Measurements from ENCODE around the gene RTEL1.

RTEL1 gene

GRCh38 chr20:63732118-63733095, 74.3 kb downstream of the RTEL1 start:
- Histone ChIP-seq H3K4me1 (ENCODE audit: low read length) (peaks cover 62% of the 10 kb centered on the region), H2AFZ (ENCODE audit: low read length) (no peak overlapping the region), H3K4me2 (ENCODE audit: low read depth, low read length) (peak overlapping the region; percentile 76; the same call in 1 of the 2 replicates), H3K9me2 (replicated peaks; ENCODE audit: insufficient read depth, low read length) (no peaks in the 10 kb centered on the region), H3K9ac (ENCODE audit: low read length) (no peak overlapping the region), H4K20me1 (ENCODE audit: insufficient read depth, low read length) (no peaks in the 10 kb centered on the region), H3F3A (ENCODE audit: insufficient read depth, low read length) (peaks cover 56% of the 10 kb centered on the region), H3K36me3 (replicated peaks; ENCODE audit: insufficient read depth, low read length) (no peaks in the 10 kb centered on the region), H3K79me2 (ENCODE audit: low read length) (peaks cover 58% of the 10 kb centered on the region), H3K27me3 (replicated peaks; ENCODE audit: insufficient read depth, low read length) (no peaks in the 10 kb centered on the region), H3K4me3 (ENCODE audit: low read length) (no peak overlapping the region; the same call in 1 of the 2 replicates), H3K27ac (ENCODE audit: low read length) (no peak overlapping the region), H3K9me3 (replicated peaks; ENCODE audit: insufficient read depth, low read length) (no peaks in the 10 kb centered on the region)
- DNase-seq = no peak
- TF ChIP-seq CTCF (IDR thresholded peaks at IDR 0.05; ENCODE audit: low read length) (no peak), EZH2phosphoT487 (IDR thresholded peaks at IDR 0.05; ENCODE audit: low read length) (no peak), EZH2 (optimal IDR thresholded peaks at IDR 0.05; ENCODE audit: low read depth, low read length) (no peak)

- H4K20me1 ChIP-seq (ENCODE audit: insufficient read depth, low read length) = no peaks in the 10 kb centered on the region
- TF ChIP-seq EZH2 (optimal IDR thresholded peaks at IDR 0.05; ENCODE audit: low read depth, low read length) = no peak
- no peak for TF ChIP-seq CTCF (IDR thresholded peaks at IDR 0.05; ENCODE audit: low read length)
- TF ChIP-seq EZH2phosphoT487 (IDR thresholded peaks at IDR 0.05; ENCODE audit: low read length) = no peak
- H3K27ac ChIP-seq (ENCODE audit: low read length) = no peak overlapping the region
- no peak for DNase-seq
- peaks cover 61% of the 10 kb centered on the region for H3K79me2 ChIP-seq (ENCODE audit: low read length)
- H3K9ac ChIP-seq (ENCODE audit: low read length) = no peak overlapping the region
- no peak overlapping the region for H3K4me3 ChIP-seq (ENCODE audit: low read length)
- H3K36me3 ChIP-seq (replicated peaks; ENCODE audit: insufficient read depth, low read length) = no peaks in the 10 kb centered on the region
- peaks cover 55% of the 10 kb centered on the region for H3K4me1 ChIP-seq (ENCODE audit: low read length)
- H3K9me3 ChIP-seq (replicated peaks; ENCODE audit: insufficient read depth, low read length) = no peaks in the 10 kb centered on the region
- H3K9me2 ChIP-seq (replicated peaks; ENCODE audit: insufficient read depth, low read length) = no peaks in the 10 kb centered on the region
- H3F3A ChIP-seq (ENCODE audit: insufficient read depth, low read length) = peaks cover 49% of the 10 kb centered on the region
- H3K4me2 ChIP-seq (ENCODE audit: low read depth, low read length) = no peak overlapping the region
- no peaks in the 10 kb centered on the region for H3K27me3 ChIP-seq (replicated peaks; ENCODE audit: insufficient read depth, low read length)
- no peak overlapping the region for H2AFZ ChIP-seq (ENCODE audit: low read length)
Measured at GRCh38 chr20:63733117-63733516, 75.0 kb downstream of the RTEL1 start.

- H3F3A ChIP-seq (ENCODE audit: insufficient read depth, low read length) = peaks cover 49% of the 10 kb centered on the region
- peaks cover 66% of the 10 kb centered on the region for H3K79me2 ChIP-seq (ENCODE audit: low read length)
- no peaks in the 10 kb centered on the region for H4K20me1 ChIP-seq (ENCODE audit: insufficient read depth, low read length)
- no peaks in the 10 kb centered on the region for H3K36me3 ChIP-seq (replicated peaks; ENCODE audit: insufficient read depth, low read length)
- no peaks in the 10 kb centered on the region for H3K9me3 ChIP-seq (replicated peaks; ENCODE audit: insufficient read depth, low read length)
- no peaks in the 10 kb centered on the region for H3K9me2 ChIP-seq (replicated peaks; ENCODE audit: insufficient read depth, low read length)
- H3K27ac ChIP-seq (ENCODE audit: low read length) = no peak overlapping the region
- H2AFZ ChIP-seq (ENCODE audit: low read length) = no peak overlapping the region
- H3K4me1 ChIP-seq (ENCODE audit: low read length) = peaks cover 50% of the 10 kb centered on the region
- no peak overlapping the region for H3K4me3 ChIP-seq (ENCODE audit: low read length)
- no peak overlapping the region for H3K4me2 ChIP-seq (ENCODE audit: low read depth, low read length)
- TF ChIP-seq EZH2phosphoT487 (IDR thresholded peaks at IDR 0.05; ENCODE audit: low read length) (no peak), CTCF (IDR thresholded peaks at IDR 0.05; ENCODE audit: low read length) (no peak), EZH2 (optimal IDR thresholded peaks at IDR 0.05; ENCODE audit: low read depth, low read length) (no peak)
- H3K27me3 ChIP-seq (replicated peaks; ENCODE audit: insufficient read depth, low read length) = no peaks in the 10 kb centered on the region
- H3K9ac ChIP-seq (ENCODE audit: low read length) = no peak overlapping the region
- DNase-seq = no peak
Measured at GRCh38 chr20:63733579-63734081, 75.5 kb downstream of the RTEL1 start.

Measured in MM.1S (cell line).